Stomach (tissue), 9 donors: ENCODE measurements around the gene INAVA. TPM values are rescaled to one million over a fixed set of nuclear protein-coding genes. Genes with fewer than 3 reads are reported as not detected.

Experiments
- DNase-seq, 2 donors: peaks; one replicate each; pipeline versions ENCODE4 v3.0.0 to v3.0.0-alpha.2; 2013 to 2019
- H3K27ac ChIP-seq, 5 donors: fragments of 200-600 bp in 4 of 5; sonication (generic) in 4 of 5; one replicate each; pipeline ENCODE4 v1.5.1; 2013 to 2019; ENCODE audit warnings: mild to moderate bottlenecking in 1 of 5, moderate library complexity in 1 of 5
- H3K27me3 ChIP-seq, 3 donors: fragments of 200-600 bp; sonication (generic); one replicate each; pipeline ENCODE4 v1.5.1; 2017 to 2019; ENCODE audit warnings: mixed run types in 1 of 3
- H3K36me3 ChIP-seq, 4 donors: fragments of 200-600 bp; sonication (generic); 1 replicate in 3 of 4; 2 replicates in 1 of 4; pipeline ENCODE4 v1.5.1; 2016 to 2019
- H3K4me1 ChIP-seq, 4 donors: fragments of 200-600 bp; sonication (generic); one replicate each; pipeline ENCODE4 v1.5.1; 2016 to 2019
- H3K4me3 ChIP-seq, 4 donors: fragments of 200-600 bp; sonication (generic) in 3 of 4; one replicate each; pipeline ENCODE4 v1.5.1; 2016 to 2019; ENCODE audit warnings: mild to moderate bottlenecking in 1 of 4
- H3K9me3 ChIP-seq, 4 donors: fragments of 200-600 bp; sonication (generic); one replicate each; pipeline ENCODE4 v1.5.1; 2016 to 2019
- EP300 ChIP-seq: sonication (generic); formaldehyde crosslinking; IDR thresholded peaks from one replicate; pipeline ENCODE4 v1.6.1; 2017; ENCODE audit warnings: antibody characterized with exemption
- POLR2A ChIP-seq, 4 donors: fragments of 450-650 bp; IDR thresholded peaks; one replicate each; pipeline ENCODE4 v1.6.1; 2016; ENCODE audit warnings: antibody characterized with exemption in 4 of 4, control low read depth in 2 of 4, mild to moderate bottlenecking in 1 of 4, moderate library complexity in 1 of 4
- POLR2AphosphoS5 ChIP-seq, 3 donors: sonication (generic); formaldehyde crosslinking; IDR thresholded peaks; one replicate each; pipeline ENCODE4 v1.6.1; 2016; ENCODE audit warnings: antibody characterized with exemption in 3 of 3
- WGBS, 5 donors: extraction: QIAGEN DNeasy Blood & Tissue Kit in 3 of 5; methylation state at CpG; one replicate each; pipeline versions ENCODE4 v1.1.5 to v1.1.7; 2013 to 2018; 5-methylcytosine and 5-hydroxymethylcytosine counted together
- intact Hi-C: fragments of 100-400 bp; cut with DNase I; formaldehyde crosslinking; loops from one replicate; pipeline ENCODE4 v1.15.1; 2023; ENCODE audit warnings: low total_unique reads
- polyA plus RNA-seq, 3 donors: library from polyadenylated mRNA; stranded (reverse); fragments of 200-250 nt; gene quantifications; one replicate each; pipeline ENCODE4 v1.2.3, GENCODE V29; 2013
- total RNA-seq, 5 donors: library from RNA; depleted of rRNA; stranded (reverse); fragments of >200 nt; gene quantifications; one replicate each; pipeline versions ENCODE4 v1.1.0 to v1.2.3, GENCODE V29; 2014 to 2016
- TF ChIP-seq, protein P1 (sequence below), 7 experiments: fragments of 450-650 bp in 4 of 7; fragments of 200-600 bp in 3 of 7; sonication (generic) in 3 of 7; IDR thresholded peaks; one replicate each; pipeline ENCODE4 v1.5.1; 2016 to 2019; ENCODE audit warnings: antibody characterized with exemption in 7 of 7, control low read depth in 2 of 7, mild to moderate bottlenecking in 1 of 7
- donor health status: healthy with polysubstance abuse.
- donor health status: Bipolar disorder and iron deficiency.
- donor health status: healthy.

INAVA gene
- total and polyA plus RNA-seq, 8 donors: 11.3 to 184 (median 71.4) TPM

- intact Hi-C loops: no loop called here
- H3K9me3 ChIP-seq: no peaks in the 10 kb centered on the region
- TF ChIP-seq POLR2A (IDR thresholded peaks at IDR 0.05) (no peak), POLR2AphosphoS5 (IDR thresholded peaks at IDR 0.05) (peak in 2 of 3 donors; percentile 71 to 81)
Observed at GRCh38 chr1:200896531-200897196, 2.0 kb downstream of the INAVA start.

DNA sequence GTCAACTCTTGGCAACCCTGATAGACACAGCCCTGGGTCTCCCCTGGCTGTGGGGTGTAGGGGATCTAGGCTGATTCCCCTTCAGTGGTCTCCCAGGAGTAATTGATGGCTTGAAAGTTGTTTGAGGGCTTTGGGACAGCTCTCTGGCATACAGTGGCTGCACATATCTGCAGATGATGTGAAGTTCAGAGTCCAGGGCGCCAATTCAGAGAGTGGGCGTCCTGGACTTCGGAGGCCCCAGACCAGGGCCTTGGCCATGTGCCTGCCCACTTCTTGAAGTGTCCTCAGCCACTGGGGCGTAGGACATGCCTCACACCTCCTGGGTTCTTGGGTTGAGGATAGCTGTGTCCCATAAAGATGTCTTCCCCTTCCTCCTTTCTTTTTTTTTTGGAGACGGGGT, 2.6 kb downstream of the INAVA start:
- intact Hi-C loops: no loop called here
- WGBS, 5 donors: 73 to 85% (median 77%) methylated on average over 5 of the region's 5 CpGs
- H3K9me3 ChIP-seq: no peaks in the 10 kb centered on the region

More at GRCh38 chr1:200896531-200897196, 2.0 kb downstream of the INAVA start:
- peak overlapping the region; percentile 35 to 52 (median 42) for H3K4me3 ChIP-seq
- peaks cover 10 to 37% (median 19%) of the 10 kb centered on the region in 4 donors for H3K36me3 ChIP-seq
- H3K4me1 ChIP-seq: peaks cover 3 to 46% (median 20%) of the 10 kb centered on the region in 4 donors
- H3K27ac ChIP-seq: peak overlapping the region; percentile 82 to 91 (median 84)
- peak; percentile 78 to 95 for DNase-seq
- WGBS, 5 donors: 33 to 71% (median 43%) methylated on average over 6 to 10 of the region's 10 CpGs
- H3K27me3 ChIP-seq: peaks cover 0 to 4% (median 1%) of the 10 kb centered on the region in 3 donors

DNA sequence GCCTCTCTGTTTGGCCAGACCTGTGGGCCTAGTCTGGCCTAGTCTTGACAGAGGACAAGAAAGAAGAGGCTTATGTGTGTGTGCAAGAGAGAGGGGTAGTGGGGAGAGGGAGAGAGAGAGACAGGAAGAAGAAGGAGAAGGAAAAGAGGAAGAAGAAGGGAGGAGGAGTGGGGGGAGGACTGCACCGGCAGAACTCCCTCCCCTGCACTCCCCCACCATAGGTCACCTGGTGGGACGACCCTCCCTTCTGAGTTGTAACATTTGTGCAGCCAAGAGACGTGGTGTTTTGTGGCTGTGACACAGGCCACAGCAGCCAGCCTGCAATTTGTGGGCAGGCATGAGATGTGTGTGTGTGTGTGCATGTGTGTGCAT, 4.3 kb downstream of the INAVA start:
- no peak for TF ChIP-seq POLR2A (IDR thresholded peaks at IDR 0.05)
- TF ChIP-seq, protein P1, sequence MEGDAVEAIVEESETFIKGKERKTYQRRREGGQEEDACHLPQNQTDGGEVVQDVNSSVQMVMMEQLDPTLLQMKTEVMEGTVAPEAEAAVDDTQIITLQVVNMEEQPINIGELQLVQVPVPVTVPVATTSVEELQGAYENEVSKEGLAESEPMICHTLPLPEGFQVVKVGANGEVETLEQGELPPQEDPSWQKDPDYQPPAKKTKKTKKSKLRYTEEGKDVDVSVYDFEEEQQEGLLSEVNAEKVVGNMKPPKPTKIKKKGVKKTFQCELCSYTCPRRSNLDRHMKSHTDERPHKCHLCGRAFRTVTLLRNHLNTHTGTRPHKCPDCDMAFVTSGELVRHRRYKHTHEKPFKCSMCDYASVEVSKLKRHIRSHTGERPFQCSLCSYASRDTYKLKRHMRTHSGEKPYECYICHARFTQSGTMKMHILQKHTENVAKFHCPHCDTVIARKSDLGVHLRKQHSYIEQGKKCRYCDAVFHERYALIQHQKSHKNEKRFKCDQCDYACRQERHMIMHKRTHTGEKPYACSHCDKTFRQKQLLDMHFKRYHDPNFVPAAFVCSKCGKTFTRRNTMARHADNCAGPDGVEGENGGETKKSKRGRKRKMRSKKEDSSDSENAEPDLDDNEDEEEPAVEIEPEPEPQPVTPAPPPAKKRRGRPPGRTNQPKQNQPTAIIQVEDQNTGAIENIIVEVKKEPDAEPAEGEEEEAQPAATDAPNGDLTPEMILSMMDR (IDR thresholded peaks at IDR 0.05): no peak
- Histone ChIP-seq H3K27me3 (no peaks in the 10 kb centered on the region), H3K27ac (no peak overlapping the region), H3K36me3 (peaks cover 10 to 51% (median 22%) of the 10 kb centered on the region in 4 donors), H3K4me1 (peaks cover 0 to 48% (median 11%) of the 10 kb centered on the region in 4 donors), H3K4me3 (no peak overlapping the region), H3K9me3 (no peaks in the 10 kb centered on the region)
- DNase-seq: no peak
- 45 to 52% (median 48%) methylated on average over 3 of the region's 3 CpGs for WGBS, 5 donors
- intact Hi-C loops: no loop called here

More for the DNA sequence above, 2.6 kb downstream of the INAVA start:
- Histone ChIP-seq H3K4me3 (peak overlapping the region in 3 of 4 donors; percentile 5 to 52 (median 24)), H3K27ac (peak overlapping the region; percentile 47 to 91 (median 82)), H3K36me3 (peaks cover 10 to 42% (median 20%) of the 10 kb centered on the region in 4 donors), H3K4me1 (peaks cover 0 to 46% (median 16%) of the 10 kb centered on the region in 4 donors), H3K27me3 (no peaks in the 10 kb centered on the region)
- DNase-seq: no peak
- TF ChIP-seq POLR2A (IDR thresholded peaks at IDR 0.05): no peak
- TF ChIP-seq EP300: no peak
- TF ChIP-seq, protein P1 (IDR thresholded peaks at IDR 0.05): no peak
- TF ChIP-seq POLR2AphosphoS5 (IDR thresholded peaks at IDR 0.05): no peak

DNA sequence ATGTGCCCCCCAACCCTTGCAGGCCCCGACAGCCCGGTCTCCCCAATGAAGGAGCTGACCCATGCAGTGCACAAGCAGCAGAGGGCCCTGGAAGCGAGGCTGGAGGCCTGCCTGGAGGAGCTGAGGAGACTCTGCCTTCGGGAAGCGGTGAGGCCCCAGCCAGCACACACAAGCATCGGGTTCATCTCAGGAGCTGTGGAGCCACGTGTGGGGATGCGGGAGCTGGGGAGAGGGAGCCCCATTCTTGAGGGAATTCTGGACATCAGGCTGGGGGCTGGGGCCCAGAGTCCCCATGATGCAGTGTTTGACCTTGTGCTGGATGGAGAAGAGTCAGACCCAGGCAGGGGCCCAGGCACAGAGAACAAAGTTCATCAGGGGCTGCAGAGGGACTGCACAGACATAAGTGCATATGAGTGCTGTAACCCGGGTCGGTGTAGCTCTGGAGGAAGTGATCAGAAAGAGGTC, 4.8 kb downstream of the INAVA start:
- H3K27ac ChIP-seq: no peak overlapping the region
- H3K27me3 ChIP-seq: no peaks in the 10 kb centered on the region
- H3K9me3 ChIP-seq: no peaks in the 10 kb centered on the region
- H3K36me3 ChIP-seq: peaks cover 10 to 56% (median 22%) of the 10 kb centered on the region in 4 donors
- TF ChIP-seq EP300: no peak
- no peak for TF ChIP-seq POLR2A (IDR thresholded peaks at IDR 0.05)
- no peak for TF ChIP-seq POLR2AphosphoS5 (IDR thresholded peaks at IDR 0.05)
- TF ChIP-seq, protein P1 (IDR thresholded peaks at IDR 0.05): no peak
- intact Hi-C loops: no loop called here
- WGBS, 5 donors: 87 to 91% (median 89%) methylated on average over 10 of the region's 10 CpGs
- no peak for DNase-seq
- H3K4me3 ChIP-seq: no peak overlapping the region
- peaks cover 0 to 51% (median 11%) of the 10 kb centered on the region in 4 donors for H3K4me1 ChIP-seq
